ENCODE measurements around the gene NR1H2.

GRCh38 chr19:50409347-50409746 lies 33.1 kb downstream of the NR1H2 start:
- TF ChIP-seq YY1 (IDR thresholded peaks at IDR 0.05; ENCODE audit: insufficient read depth, insufficient read length) = no peak
- TF ChIP-seq SUZ12 (IDR thresholded peaks at IDR 0.05; ENCODE audit: extremely low read depth, insufficient read depth, insufficient read length) = no peak
- TF ChIP-seq ZNF274 (IDR thresholded peaks at IDR 0.05; ENCODE audit: low read depth, low read length) = no peak

Data from NT2/D1 (cell line).